Panc1 (cell line): ENCODE measurements around the gene UBE2E2. TPM values are rescaled to one million over a fixed set of nuclear protein-coding genes. Genes with fewer than 3 reads are reported as not detected.

ENCODE experiments used
- ATAC-seq: fragments of 200-7000 bp; cut with Tn5 transposase; 2 replicates; pipeline ENCODE4 v1.9.1; 2020; ENCODE audit warnings: mild to moderate bottlenecking, moderate library complexity
- BruUV-seq: library from RNA; stranded (reverse); fragments of 400-500 nt; replicated peaks from 2 replicates; lab custom pipeline; 2021; lab: Mats Ljungman, UMichigan
- CTCF ChIA-PET: fragments of 300-600 bp; sonication (Branson Sonifier 250); formaldehyde crosslinking; loops from one replicate; lab custom pipeline; 2022; ENCODE audit warnings: antibody characterized with exemption; lab: Charles Lee
- POLR2A ChIA-PET: fragments of 300-600 bp; sonication (Branson Sonifier 250); formaldehyde crosslinking; loops from one replicate; lab custom pipeline; 2022; ENCODE audit warnings: antibody characterized with exemption; lab: Charles Lee
- DNase-seq: peaks from one replicate; pipeline ENCODE4 v3.0.0-alpha.2; 2010; ENCODE audit warnings: low read depth, low spot score
- H3K27ac ChIP-seq: 2 replicates; pipeline ENCODE4 v1.5.1; 2011; ENCODE audit warnings: mild to moderate bottlenecking, low read length, inconsistent platforms
- H3K27me3 ChIP-seq: fragments of 200-500 bp; sonication (Bioruptor generic); 2 replicates; pipeline ENCODE4 v1.6.0; 2014; ENCODE audit warnings: low read length, inconsistent platforms; ENCODE audit not compliant: control insufficient read depth, insufficient read depth
- H3K36me3 ChIP-seq: fragments of 200-500 bp; sonication (Bioruptor generic); 2 replicates; pipeline ENCODE4 v1.5.1; 2014; ENCODE audit warnings: inconsistent platforms, mild to moderate bottlenecking, low read length, moderate library complexity; ENCODE audit not compliant: control insufficient read depth, insufficient read depth
- H3K4me1 ChIP-seq: 2 replicates; pipeline ENCODE4 v1.5.1; 2011; ENCODE audit warnings: inconsistent platforms, mild to moderate bottlenecking, low read length, moderate library complexity; ENCODE audit not compliant: control insufficient read depth, insufficient read depth
- H3K4me3 ChIP-seq, 2 experiments: 2 replicates each; pipeline ENCODE4 v1.5.1; 2011 to 2012; ENCODE audit warnings: low read depth in 2 of 2, low read length in 2 of 2, mild to moderate bottlenecking in 2 of 2, inconsistent platforms in 1 of 2, moderate library complexity in 1 of 2
- H3K9me3 ChIP-seq: fragments of 200-500 bp; sonication (Bioruptor generic); 2 replicates; pipeline ENCODE4 v1.5.1; 2014; ENCODE audit warnings: low read depth, mild to moderate bottlenecking, inconsistent platforms, low read length, moderate library complexity; ENCODE audit not compliant: control insufficient read depth, insufficient read depth
- POLR2AphosphoS5 ChIP-seq: IDR thresholded peaks from 2 replicates; pipeline ENCODE4 v1.6.1; 2012; ENCODE audit warnings: mild to moderate bottlenecking, low read depth, low read length, moderate library complexity
- SIN3A ChIP-seq: IDR thresholded peaks from 2 replicates; pipeline ENCODE4 v1.6.1; 2012; ENCODE audit warnings: low read depth, mild to moderate bottlenecking, low read length, moderate library complexity, borderline replicate concordance; ENCODE audit not compliant: insufficient read depth
- TCF7L2 ChIP-seq: IDR thresholded peaks from 2 replicates; pipeline ENCODE4 v1.6.1; 2011; ENCODE audit warnings: mild to moderate bottlenecking, low read depth, low read length, inconsistent platforms
- in situ Hi-C: cut with HindIII; loops from 2 replicates; pipeline ENCODE4 v1.10.0; 2016; ENCODE audit warnings: low sequenced_read_pairs, low pct_unique_long_range_greater_than_20kb
- intact Hi-C: fragments of 100-400 bp; cut with micrococcal nuclease; formaldehyde crosslinking; loops from one replicate; pipeline ENCODE4 v1.10.0; 2022; ENCODE audit not compliant: unreplicated experiment
- total RNA-seq: library from RNA; stranded (reverse); gene quantifications from one replicate; pipeline ENCODE4 v1.2.1, GENCODE V29; 2021; ENCODE audit not compliant: unreplicated experiment
- TF ChIP-seq, protein P1 (sequence below), 2 experiments: IDR thresholded peaks; 2 replicates each; pipeline ENCODE4 v1.6.1; 2011 to 2012; ENCODE audit warnings: low read depth in 2 of 2, control low read depth in 1 of 2, low read length in 1 of 2, mild to moderate bottlenecking in 1 of 2, moderate library complexity in 1 of 2; ENCODE audit not compliant: insufficient read depth in 1 of 2
- TF ChIP-seq, protein P2 (sequence below): fragments of 450-650 bp; IDR thresholded peaks from 2 replicates; pipeline ENCODE4 v1.5.1; 2017; ENCODE audit warnings: mild to moderate bottlenecking

The UBE2E2 gene
- total RNA-seq, 1 experiment from 2014 or later = 38.2 TPM

GRCh38 chr3:23385327-23385726 lies 182.2 kb downstream of the UBE2E2 start:
- no peaks in the 10 kb centered on the region for H3K9me3 ChIP-seq
- no peak for DNase-seq
- no peak overlapping the region for H3K27ac ChIP-seq
- no TSS peak for BruUV-seq
- POLR2A ChIA-PET = no interaction called here
- no peaks in the 10 kb centered on the region for H3K36me3 ChIP-seq
- in situ Hi-C loops = no loop called here
- no peaks in the 10 kb centered on the region for H3K4me1 ChIP-seq
- no peak for ATAC-seq
- intact Hi-C loops = no loop called here
- H3K4me3 ChIP-seq = no peak overlapping the region
- CTCF ChIA-PET = no interaction called here
- TF ChIP-seq, protein P1, sequence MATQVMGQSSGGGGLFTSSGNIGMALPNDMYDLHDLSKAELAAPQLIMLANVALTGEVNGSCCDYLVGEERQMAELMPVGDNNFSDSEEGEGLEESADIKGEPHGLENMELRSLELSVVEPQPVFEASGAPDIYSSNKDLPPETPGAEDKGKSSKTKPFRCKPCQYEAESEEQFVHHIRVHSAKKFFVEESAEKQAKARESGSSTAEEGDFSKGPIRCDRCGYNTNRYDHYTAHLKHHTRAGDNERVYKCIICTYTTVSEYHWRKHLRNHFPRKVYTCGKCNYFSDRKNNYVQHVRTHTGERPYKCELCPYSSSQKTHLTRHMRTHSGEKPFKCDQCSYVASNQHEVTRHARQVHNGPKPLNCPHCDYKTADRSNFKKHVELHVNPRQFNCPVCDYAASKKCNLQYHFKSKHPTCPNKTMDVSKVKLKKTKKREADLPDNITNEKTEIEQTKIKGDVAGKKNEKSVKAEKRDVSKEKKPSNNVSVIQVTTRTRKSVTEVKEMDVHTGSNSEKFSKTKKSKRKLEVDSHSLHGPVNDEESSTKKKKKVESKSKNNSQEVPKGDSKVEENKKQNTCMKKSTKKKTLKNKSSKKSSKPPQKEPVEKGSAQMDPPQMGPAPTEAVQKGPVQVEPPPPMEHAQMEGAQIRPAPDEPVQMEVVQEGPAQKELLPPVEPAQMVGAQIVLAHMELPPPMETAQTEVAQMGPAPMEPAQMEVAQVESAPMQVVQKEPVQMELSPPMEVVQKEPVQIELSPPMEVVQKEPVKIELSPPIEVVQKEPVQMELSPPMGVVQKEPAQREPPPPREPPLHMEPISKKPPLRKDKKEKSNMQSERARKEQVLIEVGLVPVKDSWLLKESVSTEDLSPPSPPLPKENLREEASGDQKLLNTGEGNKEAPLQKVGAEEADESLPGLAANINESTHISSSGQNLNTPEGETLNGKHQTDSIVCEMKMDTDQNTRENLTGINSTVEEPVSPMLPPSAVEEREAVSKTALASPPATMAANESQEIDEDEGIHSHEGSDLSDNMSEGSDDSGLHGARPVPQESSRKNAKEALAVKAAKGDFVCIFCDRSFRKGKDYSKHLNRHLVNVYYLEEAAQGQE (IDR thresholded peaks at IDR 0.05; ENCODE audit: insufficient read depth in 1 of 2, low read depth in 2 of 2, low read length in 1 of 2) = no peak
- no peak for TF ChIP-seq SIN3A
- no peak for TF ChIP-seq TCF7L2
- no peak for TF ChIP-seq POLR2AphosphoS5
- TF ChIP-seq, protein P2, sequence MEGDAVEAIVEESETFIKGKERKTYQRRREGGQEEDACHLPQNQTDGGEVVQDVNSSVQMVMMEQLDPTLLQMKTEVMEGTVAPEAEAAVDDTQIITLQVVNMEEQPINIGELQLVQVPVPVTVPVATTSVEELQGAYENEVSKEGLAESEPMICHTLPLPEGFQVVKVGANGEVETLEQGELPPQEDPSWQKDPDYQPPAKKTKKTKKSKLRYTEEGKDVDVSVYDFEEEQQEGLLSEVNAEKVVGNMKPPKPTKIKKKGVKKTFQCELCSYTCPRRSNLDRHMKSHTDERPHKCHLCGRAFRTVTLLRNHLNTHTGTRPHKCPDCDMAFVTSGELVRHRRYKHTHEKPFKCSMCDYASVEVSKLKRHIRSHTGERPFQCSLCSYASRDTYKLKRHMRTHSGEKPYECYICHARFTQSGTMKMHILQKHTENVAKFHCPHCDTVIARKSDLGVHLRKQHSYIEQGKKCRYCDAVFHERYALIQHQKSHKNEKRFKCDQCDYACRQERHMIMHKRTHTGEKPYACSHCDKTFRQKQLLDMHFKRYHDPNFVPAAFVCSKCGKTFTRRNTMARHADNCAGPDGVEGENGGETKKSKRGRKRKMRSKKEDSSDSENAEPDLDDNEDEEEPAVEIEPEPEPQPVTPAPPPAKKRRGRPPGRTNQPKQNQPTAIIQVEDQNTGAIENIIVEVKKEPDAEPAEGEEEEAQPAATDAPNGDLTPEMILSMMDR = no peak
- no peaks in the 10 kb centered on the region for H3K27me3 ChIP-seq

- TF ChIP-seq TCF7L2 (no peak), POLR2AphosphoS5 (no peak), SIN3A (no peak)
- TF ChIP-seq, protein P1 (IDR thresholded peaks at IDR 0.05; ENCODE audit: insufficient read depth in 1 of 2, low read depth in 2 of 2, low read length in 1 of 2) = no peak
- TF ChIP-seq, protein P2 = no peak
- H3K4me1 ChIP-seq = no peaks in the 10 kb centered on the region
- no peak for DNase-seq
- H3K36me3 ChIP-seq = no peaks in the 10 kb centered on the region
- CTCF ChIA-PET = no interaction called here
- intact Hi-C loops = no loop called here
- ATAC-seq = no peak
- H3K9me3 ChIP-seq = no peaks in the 10 kb centered on the region
- POLR2A ChIA-PET = no interaction called here
- H3K27me3 ChIP-seq = no peaks in the 10 kb centered on the region
- in situ Hi-C loops = no loop called here
- no peak overlapping the region for H3K4me3 ChIP-seq
- BruUV-seq = TSS peak; percentile 22
- no peak overlapping the region for H3K27ac ChIP-seq
Observed at GRCh38 chr3:23387286-23387918, 184.3 kb downstream of the UBE2E2 start.
